HG03432 (cell line): ENCODE measurements around the gene ARHGAP1.

Experiments
- ATAC-seq: cut with Tn5 transposase; IDR thresholded peaks from one replicate; pipeline ENCODE4 v1.9.1; 2021; ENCODE audit warnings: mild to moderate bottlenecking, moderate library complexity; ENCODE audit not compliant: unreplicated experiment

ARHGAP1 gene

DNA sequence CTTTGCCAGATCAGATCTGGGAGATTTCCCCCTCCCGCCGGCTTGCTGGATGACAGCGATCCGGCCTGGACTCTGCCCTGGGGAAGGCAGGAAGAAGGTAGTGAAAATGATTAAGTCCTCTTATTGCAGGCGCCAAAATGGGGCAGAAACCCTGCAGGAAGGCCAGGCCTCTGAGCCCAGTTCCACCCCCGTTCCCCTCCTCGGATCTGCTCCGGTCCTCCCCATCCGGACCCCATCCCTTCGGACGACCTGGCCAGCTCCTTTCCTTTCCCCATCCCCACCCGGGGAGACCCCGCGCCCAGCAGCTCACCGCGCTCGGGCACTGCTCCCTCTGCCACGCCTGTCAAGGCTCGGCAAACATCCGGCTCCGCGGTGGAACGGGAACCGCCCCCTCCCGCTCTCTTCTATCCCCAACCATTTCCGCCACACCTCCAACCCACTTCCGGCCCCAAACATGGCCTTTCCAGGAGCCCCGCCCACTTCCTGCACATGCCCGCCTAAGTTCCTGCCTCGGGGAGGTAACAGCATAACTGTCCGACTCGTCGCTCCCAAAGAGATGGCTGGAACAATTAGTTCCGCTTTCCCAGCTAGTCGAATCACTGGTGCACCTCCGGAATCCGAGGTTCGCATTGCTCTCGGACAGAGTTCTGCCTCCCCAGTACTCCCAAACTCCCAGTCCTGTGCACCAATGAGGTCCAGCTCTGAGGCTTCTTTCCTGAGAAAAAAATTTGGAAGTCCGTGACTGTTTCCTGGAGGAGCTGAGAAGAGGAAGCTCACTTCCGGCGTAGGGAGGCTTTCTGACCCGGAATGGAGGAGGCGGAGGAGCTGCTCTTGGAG, at the start of gene ARHGAP1, which contains the start of gene ZNF408:
Gene ARHGAP1, minus strand, starts transcription at position 379 of the 837 bp plus-strand sequence. CDS start 4,512 bp downstream, outside the sequence.
Gene ZNF408, plus strand, starts transcription at position 791 of the 837 bp plus-strand sequence. Its CDS starts 17 bp downstream, at position 808.
- peak; percentile 95 for ATAC-seq

DNA sequence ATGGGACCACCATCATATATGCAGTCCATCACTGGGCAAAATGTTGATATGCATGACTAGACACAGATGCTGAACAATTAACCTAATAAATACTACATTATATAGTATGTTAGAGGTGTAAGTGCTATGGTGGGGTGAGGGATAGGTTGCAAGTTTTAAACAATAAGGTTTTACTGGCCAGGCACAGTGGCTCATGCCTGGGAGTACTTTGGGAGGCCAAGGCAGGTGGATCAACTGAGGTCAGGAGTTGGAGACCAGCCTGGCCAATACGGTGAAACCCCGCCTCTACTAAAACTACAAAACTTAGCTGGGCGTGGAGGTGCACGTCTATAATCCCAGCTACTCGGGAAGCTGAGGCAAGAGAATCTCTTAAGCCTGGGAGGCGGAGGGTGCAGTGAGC, 46.7 kb upstream of the ARHGAP1 start:
- ATAC-seq: no peak

GRCh38 chr11:46745995-46746394, 45.6 kb upstream of the ARHGAP1 start:
- ATAC-seq: no peak

- ATAC-seq: no peak
Measured at GRCh38 chr11:46745328-46745727, 44.9 kb upstream of the ARHGAP1 start.

DNA sequence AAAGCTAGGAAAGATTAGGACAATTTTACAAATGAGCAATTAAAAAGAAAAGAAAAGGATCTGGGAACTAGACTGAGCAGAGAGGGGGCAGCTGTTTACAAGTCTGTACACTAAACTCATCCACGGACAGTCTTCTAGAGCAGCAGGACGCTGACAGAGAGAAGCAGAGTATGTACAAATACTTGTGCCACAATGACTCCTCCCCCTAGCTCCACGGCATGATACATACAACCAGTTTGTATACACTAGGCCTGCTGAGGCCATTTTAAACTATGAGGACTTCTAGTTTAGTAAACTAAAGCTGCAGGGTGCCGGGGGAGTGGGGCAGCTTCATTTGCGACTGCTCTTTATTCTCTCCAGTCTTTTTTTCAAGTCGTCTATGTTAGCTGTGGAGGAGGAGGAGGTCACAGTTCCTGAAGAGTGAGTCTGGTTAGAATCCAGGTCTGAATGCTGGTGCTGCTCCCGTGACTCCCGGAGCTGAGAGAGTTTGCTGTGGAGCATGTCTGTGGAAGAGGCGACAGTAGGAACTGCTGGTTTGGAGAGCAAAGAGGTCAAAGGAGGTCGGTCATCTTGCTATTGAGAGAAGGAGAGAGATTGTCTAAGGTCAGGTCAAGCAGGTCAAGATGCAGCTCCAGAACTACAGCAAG, 43.4 kb upstream of the ARHGAP1 start:
- no peak for ATAC-seq

GRCh38 chr11:46743043-46743442, 42.6 kb upstream of the ARHGAP1 start:
- ATAC-seq: no peak

- ATAC-seq: no peak
Measured at GRCh38 chr11:46741600-46742484, 41.4 kb upstream of the ARHGAP1 start.

- no peak for ATAC-seq
Measured at GRCh38 chr11:46738887-46739286, 38.5 kb upstream of the ARHGAP1 start.

DNA sequence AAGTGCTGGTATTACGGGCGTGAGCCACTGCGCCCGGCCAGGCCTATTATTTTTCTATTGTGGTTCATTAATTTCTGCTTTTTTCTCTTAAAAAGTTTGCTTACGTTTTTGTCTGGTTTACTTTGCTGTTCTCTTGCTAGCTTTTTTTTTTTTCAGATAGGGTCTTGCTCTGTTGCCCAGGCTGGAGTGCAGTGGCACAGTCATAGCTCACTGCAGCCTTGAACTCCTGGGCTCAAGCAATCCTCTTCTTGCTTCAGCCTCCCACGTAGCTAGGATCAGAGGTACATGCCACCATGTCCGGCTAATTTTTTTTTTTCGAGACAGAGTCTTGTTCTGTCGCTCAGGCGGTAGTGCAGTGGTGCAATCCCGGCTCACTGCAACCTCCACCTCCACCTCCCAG, 37.3 kb upstream of the ARHGAP1 start:
- ATAC-seq: no peak

DNA sequence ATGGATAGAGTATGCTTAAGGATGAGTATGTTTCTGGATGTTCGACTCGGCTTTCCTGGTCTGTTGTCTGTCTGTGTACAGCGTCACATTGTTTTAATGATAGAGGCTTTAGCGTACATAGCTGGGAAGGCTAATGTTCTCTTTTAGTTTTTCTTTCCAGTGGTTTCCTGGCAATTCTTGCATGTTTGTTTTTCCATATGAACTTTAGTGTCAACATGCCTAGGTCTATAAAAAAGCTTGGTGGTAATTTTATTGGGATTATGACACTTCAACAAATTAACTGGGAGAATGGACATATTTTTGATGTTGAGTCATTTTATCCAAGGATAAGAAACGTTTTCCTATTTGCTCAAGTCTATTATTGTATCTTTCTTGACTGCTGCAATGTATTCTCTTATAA, 36.2 kb upstream of the ARHGAP1 start:
- no peak for ATAC-seq

DNA sequence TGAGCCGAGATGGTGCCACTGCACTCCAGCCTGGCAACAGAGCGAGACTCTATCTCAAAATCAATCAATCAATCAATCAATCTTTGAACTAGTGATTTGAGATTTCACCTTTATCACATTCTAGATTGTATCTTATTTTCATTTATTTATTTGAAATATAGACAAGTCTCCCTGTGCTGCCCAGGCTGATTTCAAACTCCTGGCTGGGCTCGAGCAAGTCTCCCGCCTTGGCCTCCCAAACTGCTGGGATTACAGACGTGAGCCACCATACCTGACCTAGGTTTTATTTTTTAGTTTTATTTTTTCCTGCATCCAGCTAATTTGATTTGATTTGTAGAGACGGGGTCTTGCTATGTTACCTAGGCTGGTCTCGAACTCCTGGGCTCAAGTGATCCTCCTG, 35.7 kb upstream of the ARHGAP1 start:
- ATAC-seq: no peak

- no peak for ATAC-seq
Measured at GRCh38 chr11:46733234-46733633, 32.8 kb upstream of the ARHGAP1 start.

DNA sequence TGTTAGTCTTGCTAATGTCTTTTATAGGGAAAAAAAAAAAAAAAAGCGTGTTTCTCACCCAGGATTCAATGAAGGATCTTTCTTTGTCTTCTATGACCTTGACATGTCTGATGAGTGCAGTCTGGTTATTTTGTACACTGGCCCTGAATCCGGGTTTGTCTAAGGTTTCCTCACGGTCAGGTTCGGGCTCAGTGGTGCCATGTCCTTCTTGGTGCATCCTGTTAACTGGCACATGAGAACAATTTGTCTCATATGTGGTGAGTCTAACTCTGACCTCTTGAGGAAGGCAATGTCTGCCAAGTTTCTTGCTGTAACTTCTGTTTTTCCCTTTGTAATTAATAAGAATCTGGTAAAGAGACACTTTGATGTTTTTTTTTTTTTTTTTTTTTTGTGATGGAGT, 31.1 kb upstream of the ARHGAP1 start:
- ATAC-seq: no peak

- ATAC-seq: no peak
Measured at GRCh38 chr11:46729110-46730027, 28.9 kb upstream of the ARHGAP1 start.

DNA sequence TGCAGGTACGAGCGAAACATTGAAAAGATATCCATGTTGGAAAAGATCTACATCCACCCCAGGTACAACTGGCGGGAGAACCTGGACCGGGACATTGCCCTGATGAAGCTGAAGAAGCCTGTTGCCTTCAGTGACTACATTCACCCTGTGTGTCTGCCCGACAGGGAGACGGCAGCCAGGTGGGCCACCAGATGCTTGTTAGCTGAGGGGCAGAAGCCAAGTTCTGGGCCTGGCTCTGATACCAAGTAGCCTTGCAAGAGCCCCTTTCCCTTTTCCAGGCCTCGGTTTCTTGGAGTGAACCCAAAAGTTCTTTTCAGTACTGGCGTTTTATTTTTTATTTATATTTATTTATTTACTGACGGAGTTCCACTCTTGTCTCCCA, 28.2 kb upstream of the ARHGAP1 start:
- no peak for ATAC-seq

DNA sequence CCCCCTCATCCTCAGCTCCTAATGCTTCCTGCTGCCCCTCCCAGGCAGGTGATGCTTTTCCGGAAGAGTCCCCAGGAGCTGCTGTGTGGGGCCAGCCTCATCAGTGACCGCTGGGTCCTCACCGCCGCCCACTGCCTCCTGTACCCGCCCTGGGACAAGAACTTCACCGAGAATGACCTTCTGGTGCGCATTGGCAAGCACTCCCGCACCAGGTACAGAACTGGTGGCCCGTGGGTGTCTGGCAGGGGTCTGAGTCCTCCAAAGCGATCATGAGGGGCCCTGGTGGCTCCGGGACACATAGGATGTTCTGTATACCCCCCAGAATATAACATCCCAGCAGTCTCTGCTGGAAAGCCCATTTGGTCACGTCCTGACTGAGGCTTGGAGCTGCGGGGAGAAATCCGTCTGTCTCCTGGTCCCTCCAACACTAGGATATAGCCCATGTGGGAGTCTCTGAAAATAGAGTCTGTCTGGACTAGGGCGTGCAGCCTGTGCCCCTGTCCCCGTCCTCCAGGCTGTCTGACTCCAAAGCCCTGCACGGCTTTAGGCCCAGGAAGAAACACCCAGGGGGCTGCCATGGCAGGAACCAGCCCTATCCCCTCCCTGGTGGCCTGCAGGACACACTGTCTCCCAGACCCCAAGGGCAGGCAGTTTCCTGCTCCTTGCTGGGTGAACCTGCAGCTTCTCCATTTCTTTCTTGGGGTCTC, 27.7 kb upstream of the ARHGAP1 start:
- ATAC-seq: no peak

DNA sequence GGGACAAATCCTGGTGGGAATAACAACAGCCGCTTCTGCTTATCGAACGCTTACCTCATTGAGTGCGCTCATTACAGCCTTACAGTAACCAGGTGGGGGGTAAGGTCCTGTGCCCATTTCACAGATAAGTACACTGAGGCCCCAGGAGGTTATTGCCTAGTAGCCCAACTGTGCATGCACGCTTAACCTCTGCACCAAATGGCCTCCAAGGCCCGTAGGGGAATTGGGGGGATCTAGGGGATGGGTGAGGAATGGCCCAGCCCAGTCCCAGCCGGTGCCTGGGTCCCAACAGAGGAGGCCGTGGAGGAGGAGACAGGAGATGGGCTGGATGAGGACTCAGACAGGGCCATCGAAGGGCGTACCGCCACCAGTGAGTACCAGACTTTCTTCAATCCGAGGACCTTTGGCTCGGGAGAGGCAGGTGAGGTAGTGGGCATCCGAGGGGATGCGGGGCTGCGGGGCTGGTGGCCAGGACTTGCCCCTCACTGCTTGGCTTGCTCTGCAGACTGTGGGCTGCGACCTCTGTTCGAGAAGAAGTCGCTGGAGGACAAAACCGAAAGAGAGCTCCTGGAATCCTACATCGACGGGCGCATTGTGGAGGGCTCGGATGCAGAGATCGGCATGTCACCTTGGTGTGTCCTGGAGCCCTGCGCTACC, 25.9 kb upstream of the ARHGAP1 start:
- ATAC-seq: no peak

- ATAC-seq: no peak
Measured at GRCh38 chr11:46725338-46726205, 25.2 kb upstream of the ARHGAP1 start.
